ENCODE data around the gene SHISAL2A. TPM values are rescaled to one million over a fixed set of nuclear protein-coding genes. Genes with fewer than 3 reads are reported as not detected.

SHISAL2A gene
- total RNA-seq, 1 experiment from 2014 or later: 0.90 TPM

DNA sequence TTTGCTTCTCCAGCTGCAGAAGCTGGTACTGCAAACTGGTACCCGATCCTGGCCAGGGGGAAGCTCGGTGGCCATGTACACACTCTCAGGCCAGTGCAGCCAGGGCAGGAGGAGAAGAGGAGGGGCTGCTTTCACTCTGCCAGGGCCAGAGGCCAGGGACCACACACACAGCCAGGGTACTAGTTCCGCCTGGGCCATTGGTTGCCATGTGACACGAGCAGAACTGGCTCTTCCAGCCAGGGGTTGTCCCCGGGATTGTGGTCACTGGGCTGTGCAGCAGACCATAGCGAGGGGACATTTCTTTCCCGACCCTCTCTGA lies 3.7 kb upstream of the SHISAL2A start:
- H3K4me3 Mint-ChIP-seq: no peak overlapping the region
- H4K91ac ChIP-seq (ENCODE audit: insufficient read length, low read depth, low read length): no peak overlapping the region

More for the DNA sequence above, 3.7 kb upstream of the SHISAL2A start:
- Histone ChIP-seq H4K5ac (ENCODE audit: insufficient read length, low read depth, low read length) (no peak overlapping the region), H3K14ac (ENCODE audit: insufficient read depth, low read length) (no peak overlapping the region; the same call in 1 of the 2 replicates), H2BK120ac (ENCODE audit: low read depth, low read length, poor library complexity, severe bottlenecking) (no peak overlapping the region), H4K8ac (replicated peaks; ENCODE audit: insufficient read length, low read depth, low read length) (no peak overlapping the region), H3K4ac (ENCODE audit: low read depth, low read length) (no peak overlapping the region), H3K27ac (ENCODE audit: insufficient read length, low read depth, low read length) (no peak overlapping the region), H2AK5ac (ENCODE audit: insufficient read length, low read length) (no peak overlapping the region), H4K20me1 (ENCODE audit: control insufficient read depth, insufficient read depth, insufficient read length) (no peaks in the 10 kb centered on the region), H3K9me3 (ENCODE audit: control insufficient read depth, low read depth, low read length) (no peaks in the 10 kb centered on the region), H3K4me1 (ENCODE audit: insufficient read depth, low read length) (no peaks in the 10 kb centered on the region; the same call in 1 of the 2 replicates), H3K27me3 (ENCODE audit: insufficient read depth, low read length) (peaks cover 25% of the 10 kb centered on the region), H2AFZ (ENCODE audit: low read length) (no peak overlapping the region), H3K9ac (ENCODE audit: extremely low read depth, insufficient read length, low read length) (no peak overlapping the region), H3K23ac (ENCODE audit: insufficient read length, low read depth, low read length) (no peak overlapping the region), H3K4me2 (ENCODE audit: insufficient read depth, insufficient read length, low read length) (no peak overlapping the region), H2BK12ac (ENCODE audit: insufficient read length, low read depth, low read length) (no peak overlapping the region), H3K79me1 (ENCODE audit: insufficient read depth, low read depth, low read length, poor library complexity, severe bottlenecking) (no peaks in the 10 kb centered on the region), H3K79me2 (ENCODE audit: insufficient read depth, low read length) (no peaks in the 10 kb centered on the region), H3K23me2 (ENCODE audit: insufficient read length, low read depth, low read length, poor library complexity, severe bottlenecking) (peaks cover 4% of the 10 kb centered on the region), H3T11ph (ENCODE audit: low read length) (no peak overlapping the region), H2BK15ac (ENCODE audit: low read depth, low read length) (no peak overlapping the region), H2BK5ac (ENCODE audit: insufficient read length, low read length) (no peak overlapping the region), H3K18ac (ENCODE audit: insufficient read length, low read depth, low read length) (no peak overlapping the region), H2BK20ac (ENCODE audit: low read depth, low read length, poor library complexity, severe bottlenecking) (no peak overlapping the region), H3K56ac (ENCODE audit: insufficient read length, low read depth, low read length) (no peak overlapping the region)
- H3K9me3 Mint-ChIP-seq: peaks cover 6 to 9% of the 10 kb centered on the region in 2 experiments; a peak in 4 of 5 replicates
- DNase-seq: peak; percentile 52
- peaks cover 11 to 23% of the 10 kb centered on the region in 2 experiments for H3K4me1 Mint-ChIP-seq
- TF ChIP-seq CTCF (conservative IDR thresholded peaks at IDR 0.05): no peak
- H3K36me3 Mint-ChIP-seq (ENCODE audit: insufficient read depth in 1 of 3, low read depth in 3 of 3): peaks cover 0 to 8% (median 7%) of the 10 kb centered on the region in 3 experiments; a peak in 3 of 7 replicates
- H3K27me3 Mint-ChIP-seq (ENCODE audit: low read depth): peaks cover 45% of the 10 kb centered on the region
- WGBS (ENCODE audit: extremely low coverage, insufficient read length, low lambda C conversion rate): no CpG with 5 or more reads among the region's 7 CpGs
- no peak overlapping the region; a peak in 2 of 7 replicates for H3K27ac Mint-ChIP-seq

All from H9 (cell line).